ENCODE data around the gene PTPRD. TPM values are rescaled to one million over a fixed set of nuclear protein-coding genes. Genes with fewer than 3 reads are reported as not detected.

PTPRD gene
- total RNA-seq, 1 donor from 2014 or later = 532 TPM

DNA sequence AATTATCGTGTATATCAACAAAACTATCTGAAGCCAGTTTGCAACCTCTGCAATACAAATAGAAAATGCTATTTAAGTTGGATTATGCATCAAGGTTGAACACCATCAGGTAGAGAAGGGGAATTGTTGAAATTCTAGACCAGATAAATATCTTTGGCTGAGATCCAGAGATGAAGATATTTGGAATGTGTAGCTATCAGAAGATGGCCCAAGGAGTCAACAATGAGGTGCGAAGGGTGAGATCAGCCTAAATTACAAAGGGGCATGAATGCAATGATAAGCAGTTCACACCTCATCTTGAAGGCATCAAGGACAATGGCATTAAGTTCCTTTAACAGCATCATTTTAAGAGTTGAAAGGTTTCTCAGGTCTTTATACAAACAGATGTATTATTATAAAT lies 2241.1 kb downstream of the PTPRD start:
- H3K27ac Mint-ChIP-seq (ENCODE audit: unreplicated experiment) = no peak overlapping the region
- H3K4me1 Mint-ChIP-seq (ENCODE audit: low read depth, unreplicated experiment) = no peaks in the 10 kb centered on the region
- TF ChIP-seq, protein P1, sequence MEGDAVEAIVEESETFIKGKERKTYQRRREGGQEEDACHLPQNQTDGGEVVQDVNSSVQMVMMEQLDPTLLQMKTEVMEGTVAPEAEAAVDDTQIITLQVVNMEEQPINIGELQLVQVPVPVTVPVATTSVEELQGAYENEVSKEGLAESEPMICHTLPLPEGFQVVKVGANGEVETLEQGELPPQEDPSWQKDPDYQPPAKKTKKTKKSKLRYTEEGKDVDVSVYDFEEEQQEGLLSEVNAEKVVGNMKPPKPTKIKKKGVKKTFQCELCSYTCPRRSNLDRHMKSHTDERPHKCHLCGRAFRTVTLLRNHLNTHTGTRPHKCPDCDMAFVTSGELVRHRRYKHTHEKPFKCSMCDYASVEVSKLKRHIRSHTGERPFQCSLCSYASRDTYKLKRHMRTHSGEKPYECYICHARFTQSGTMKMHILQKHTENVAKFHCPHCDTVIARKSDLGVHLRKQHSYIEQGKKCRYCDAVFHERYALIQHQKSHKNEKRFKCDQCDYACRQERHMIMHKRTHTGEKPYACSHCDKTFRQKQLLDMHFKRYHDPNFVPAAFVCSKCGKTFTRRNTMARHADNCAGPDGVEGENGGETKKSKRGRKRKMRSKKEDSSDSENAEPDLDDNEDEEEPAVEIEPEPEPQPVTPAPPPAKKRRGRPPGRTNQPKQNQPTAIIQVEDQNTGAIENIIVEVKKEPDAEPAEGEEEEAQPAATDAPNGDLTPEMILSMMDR (IDR thresholded peaks at IDR 0.05; ENCODE audit: partially characterized antibody, unreplicated experiment) = no peak
- H3K27me3 Mint-ChIP-seq (ENCODE audit: unreplicated experiment) = no peaks in the 10 kb centered on the region
- DNase-seq = no peak
- no peaks in the 10 kb centered on the region for H3K36me3 Mint-ChIP-seq (ENCODE audit: unreplicated experiment)
- H3K9me3 Mint-ChIP-seq (ENCODE audit: unreplicated experiment) = no peaks in the 10 kb centered on the region
- no peak overlapping the region for H3K4me3 Mint-ChIP-seq (ENCODE audit: unreplicated experiment)

DNA sequence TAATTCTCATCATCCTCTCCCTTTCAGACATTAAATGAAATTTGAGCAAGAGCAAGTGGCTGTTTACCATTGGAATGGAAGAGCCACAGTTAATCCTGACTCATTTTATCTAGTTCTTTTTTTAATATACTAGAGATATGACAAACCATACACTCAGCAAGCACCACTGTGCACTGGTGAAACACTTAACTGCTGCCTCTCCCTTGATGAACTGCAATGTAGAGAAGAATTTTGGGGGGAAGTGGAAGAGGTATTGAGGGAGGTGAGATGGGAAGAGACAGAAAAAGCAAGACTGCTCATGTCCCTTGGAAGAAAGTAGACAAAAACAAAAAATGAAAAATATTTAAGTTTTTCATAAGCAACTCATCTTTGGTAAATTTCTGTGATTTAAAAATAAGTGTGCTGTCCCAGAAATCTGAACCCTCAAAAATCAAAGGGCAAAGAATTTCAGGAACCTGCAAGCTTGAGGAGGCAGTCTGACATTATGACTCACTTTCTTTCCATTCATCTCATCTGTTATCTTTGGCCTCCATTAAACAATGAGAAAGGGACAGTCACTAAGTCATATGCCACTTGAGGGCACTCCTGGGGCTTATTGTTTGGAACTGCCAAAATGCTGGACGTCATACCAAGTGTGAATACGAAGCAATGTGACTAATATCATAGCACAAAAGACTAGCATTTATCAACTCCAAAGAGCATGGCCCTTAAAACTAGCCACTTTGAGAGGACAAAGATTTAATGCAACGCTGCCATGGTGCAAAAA lies 2246.5 kb downstream of the PTPRD start:
- DNase-seq = no peak
- no peaks in the 10 kb centered on the region for H3K4me1 Mint-ChIP-seq (ENCODE audit: low read depth, unreplicated experiment)
- peaks cover 3% of the 10 kb centered on the region for H3K9me3 Mint-ChIP-seq (ENCODE audit: unreplicated experiment)
- no peak overlapping the region for H3K27ac Mint-ChIP-seq (ENCODE audit: unreplicated experiment)
- no peak overlapping the region for H3K4me3 Mint-ChIP-seq (ENCODE audit: unreplicated experiment)
- H3K27me3 Mint-ChIP-seq (ENCODE audit: unreplicated experiment) = no peaks in the 10 kb centered on the region
- TF ChIP-seq, protein P1 (IDR thresholded peaks at IDR 0.05; ENCODE audit: partially characterized antibody, unreplicated experiment) = no peak
- no peaks in the 10 kb centered on the region for H3K36me3 Mint-ChIP-seq (ENCODE audit: unreplicated experiment)

DNA sequence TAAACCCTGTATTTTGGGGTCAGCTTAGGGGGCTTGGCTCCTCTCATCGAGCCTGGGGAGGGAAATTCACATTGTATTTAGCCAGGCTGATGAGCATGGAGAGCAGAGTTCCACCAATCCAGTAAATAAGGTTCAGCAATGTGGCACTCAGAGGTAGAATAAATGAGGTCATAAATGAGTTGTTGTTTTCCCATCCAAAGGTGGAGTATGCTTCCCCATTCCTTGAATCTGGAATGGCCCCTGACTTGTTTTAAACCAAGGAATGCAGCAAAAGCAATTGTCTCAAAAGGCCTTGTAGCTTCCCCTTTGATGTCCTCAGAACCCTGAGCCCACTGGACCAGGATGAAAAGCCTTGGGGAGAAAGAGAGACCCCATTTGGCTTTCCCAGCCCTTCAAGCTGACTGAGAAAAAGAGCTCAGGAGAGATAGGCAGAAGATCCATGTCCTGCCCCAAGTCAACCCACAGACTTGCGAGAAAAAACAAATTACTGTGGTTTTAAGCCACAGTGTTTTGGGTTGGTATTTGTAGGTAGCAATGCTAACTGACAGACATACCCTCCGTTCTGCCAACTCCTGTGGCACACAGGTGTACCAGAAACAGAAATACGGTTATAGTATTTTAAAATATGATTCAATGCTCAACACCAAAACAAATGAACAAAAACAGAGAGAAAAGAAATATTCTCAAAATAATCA lies 2247.2 kb downstream of the PTPRD start:
- no peak for DNase-seq
- H3K4me1 Mint-ChIP-seq (ENCODE audit: low read depth, unreplicated experiment) = no peaks in the 10 kb centered on the region
- no peaks in the 10 kb centered on the region for H3K36me3 Mint-ChIP-seq (ENCODE audit: unreplicated experiment)
- peaks cover 3% of the 10 kb centered on the region for H3K9me3 Mint-ChIP-seq (ENCODE audit: unreplicated experiment)
- H3K4me3 Mint-ChIP-seq (ENCODE audit: unreplicated experiment) = no peak overlapping the region
- TF ChIP-seq, protein P1 (IDR thresholded peaks at IDR 0.05; ENCODE audit: partially characterized antibody, unreplicated experiment) = no peak
- no peaks in the 10 kb centered on the region for H3K27me3 Mint-ChIP-seq (ENCODE audit: unreplicated experiment)
- H3K27ac Mint-ChIP-seq (ENCODE audit: unreplicated experiment) = no peak overlapping the region

DNA sequence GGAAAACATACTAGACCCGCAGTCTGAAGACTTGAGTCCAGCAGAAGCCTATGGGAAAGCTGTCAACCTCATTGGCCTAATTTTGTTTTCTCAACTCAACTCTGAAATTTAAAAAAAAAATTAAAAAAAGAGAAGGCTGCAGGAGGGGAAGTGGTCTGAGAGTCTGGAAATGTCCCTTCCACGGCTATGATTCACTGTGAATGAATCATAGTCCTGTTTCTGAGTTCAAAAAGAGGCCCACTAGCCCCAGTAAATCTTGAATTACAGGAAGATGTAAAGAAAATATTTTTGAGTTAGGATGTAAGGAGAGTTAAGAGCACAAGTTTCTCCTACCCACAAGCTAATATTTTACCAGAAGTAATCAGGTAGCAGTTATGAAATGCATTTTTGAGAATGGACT lies 2247.8 kb downstream of the PTPRD start:
- TF ChIP-seq, protein P1 (IDR thresholded peaks at IDR 0.05; ENCODE audit: partially characterized antibody, unreplicated experiment) = no peak
- DNase-seq = no peak
- peaks cover 3% of the 10 kb centered on the region for H3K9me3 Mint-ChIP-seq (ENCODE audit: unreplicated experiment)
- H3K27ac Mint-ChIP-seq (ENCODE audit: unreplicated experiment) = no peak overlapping the region
- no peaks in the 10 kb centered on the region for H3K27me3 Mint-ChIP-seq (ENCODE audit: unreplicated experiment)
- no peaks in the 10 kb centered on the region for H3K36me3 Mint-ChIP-seq (ENCODE audit: unreplicated experiment)
- no peaks in the 10 kb centered on the region for H3K4me1 Mint-ChIP-seq (ENCODE audit: low read depth, unreplicated experiment)
- no peak overlapping the region for H3K4me3 Mint-ChIP-seq (ENCODE audit: unreplicated experiment)
